Stimulated activated CD4-positive, alpha-beta T cell treated with anti-CD3 and anti-CD28 coated beads, Interleukin-2, amount 100 ng/mL, for 48 hours (primary cell): ENCODE data around the gene DIRAS1.
"Not testable (repeated sequence)": the region's sequence is repeated elsewhere in the genome, so short reads cannot be mapped to it uniquely, and the experiment has no call there.

ENCODE experiments used
- DNase-seq, 2 donors: peaks; one replicate each; pipeline ENCODE4 v3.0.0-alpha.2; 2020

DIRAS1 gene

DNA sequence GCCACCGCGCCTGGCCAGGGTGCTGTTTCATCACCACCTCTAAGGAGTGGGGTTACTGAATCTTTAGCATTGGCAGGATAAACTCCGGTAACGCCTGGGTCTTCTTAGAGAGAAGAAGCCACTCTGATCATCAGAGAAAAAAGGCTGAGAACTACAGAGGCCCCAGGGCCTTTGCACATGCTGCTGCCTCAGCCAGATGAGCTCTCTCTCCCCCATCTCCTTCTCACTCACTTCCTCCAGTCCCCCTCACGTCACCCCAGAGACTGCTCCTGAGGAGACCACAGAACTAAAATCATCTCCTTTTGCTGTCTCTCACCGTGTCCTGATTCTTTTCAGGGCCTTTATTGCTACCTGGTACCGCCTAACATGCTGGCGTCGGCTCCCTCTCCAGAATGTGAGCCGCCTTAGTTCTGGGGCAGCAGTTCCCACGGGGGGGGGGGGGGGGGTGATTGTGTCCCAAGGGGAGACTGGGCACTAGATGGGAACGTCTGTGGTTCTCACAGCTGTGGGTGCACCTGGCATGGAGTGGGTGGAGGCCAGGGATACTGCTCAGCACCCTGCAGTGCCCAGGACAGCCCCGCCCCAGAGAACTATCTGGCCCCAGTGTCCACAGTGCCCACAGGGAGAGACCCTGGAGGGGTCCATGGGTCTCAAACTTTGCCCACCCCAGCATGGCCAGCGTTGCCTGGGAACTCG lies 5.1 kb upstream of the DIRAS1 start:
- no peak for DNase-seq

DNA sequence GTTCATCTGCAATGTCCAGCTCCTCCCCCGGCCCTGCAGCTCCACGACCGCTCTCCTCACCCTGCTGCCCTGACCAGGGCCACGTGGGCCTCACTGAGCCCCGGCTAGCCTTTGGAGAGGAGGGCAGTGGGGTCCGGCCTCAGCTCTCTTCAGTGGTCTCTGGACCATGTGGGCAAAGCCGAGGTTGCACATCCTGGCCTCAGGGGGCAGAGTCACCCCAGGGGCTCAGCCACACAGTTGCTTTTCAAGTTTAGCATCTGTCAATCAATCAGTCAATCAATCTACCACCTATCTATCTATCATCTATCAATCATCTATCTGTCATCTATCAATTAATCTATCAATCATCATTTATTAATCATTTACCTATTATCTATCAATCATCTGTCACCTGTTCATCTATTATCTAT lies 3.0 kb upstream of the DIRAS1 start:
- DNase-seq = no peak

DNA sequence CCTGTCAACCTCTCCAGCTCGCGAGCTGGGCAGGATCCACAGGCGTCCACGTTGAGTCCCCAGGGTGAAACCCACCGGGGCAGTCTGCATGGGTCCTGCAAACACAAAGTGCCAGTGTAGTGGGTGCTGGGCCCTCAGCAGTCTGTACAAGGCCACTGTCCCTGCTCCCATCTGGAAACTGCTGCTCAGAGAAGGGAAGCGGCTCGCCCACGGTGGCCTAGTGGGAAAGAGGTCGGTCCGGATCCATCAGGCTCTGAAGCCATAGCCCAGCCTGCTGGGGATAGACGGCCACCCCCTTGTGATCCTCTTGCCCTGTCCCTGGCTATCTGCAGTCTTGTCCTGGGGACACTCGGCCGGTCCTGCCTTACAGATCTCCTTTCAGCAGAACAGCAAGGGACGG lies 2.6 kb upstream of the DIRAS1 start:
- DNase-seq = no peak

DNA sequence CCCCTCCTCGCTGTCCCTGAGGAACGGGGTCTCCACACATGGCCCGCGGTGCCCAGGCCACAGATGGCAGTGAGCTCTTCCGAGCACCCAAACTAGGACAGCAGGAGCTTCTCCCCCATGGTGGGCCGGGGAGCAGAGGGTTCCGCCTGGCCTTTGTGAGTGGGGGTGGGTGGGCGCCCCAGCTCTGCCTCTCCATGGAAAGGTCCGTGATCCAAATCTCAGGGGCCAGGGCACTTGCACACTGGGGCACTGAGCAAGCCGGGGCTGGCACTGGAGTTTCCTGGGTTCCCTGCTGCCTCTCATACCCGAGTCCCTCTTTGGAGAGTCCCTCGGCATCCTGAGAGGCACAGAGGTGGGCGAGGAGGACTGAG lies 2.2 kb upstream of the DIRAS1 start:
- DNase-seq = no peak

DNA sequence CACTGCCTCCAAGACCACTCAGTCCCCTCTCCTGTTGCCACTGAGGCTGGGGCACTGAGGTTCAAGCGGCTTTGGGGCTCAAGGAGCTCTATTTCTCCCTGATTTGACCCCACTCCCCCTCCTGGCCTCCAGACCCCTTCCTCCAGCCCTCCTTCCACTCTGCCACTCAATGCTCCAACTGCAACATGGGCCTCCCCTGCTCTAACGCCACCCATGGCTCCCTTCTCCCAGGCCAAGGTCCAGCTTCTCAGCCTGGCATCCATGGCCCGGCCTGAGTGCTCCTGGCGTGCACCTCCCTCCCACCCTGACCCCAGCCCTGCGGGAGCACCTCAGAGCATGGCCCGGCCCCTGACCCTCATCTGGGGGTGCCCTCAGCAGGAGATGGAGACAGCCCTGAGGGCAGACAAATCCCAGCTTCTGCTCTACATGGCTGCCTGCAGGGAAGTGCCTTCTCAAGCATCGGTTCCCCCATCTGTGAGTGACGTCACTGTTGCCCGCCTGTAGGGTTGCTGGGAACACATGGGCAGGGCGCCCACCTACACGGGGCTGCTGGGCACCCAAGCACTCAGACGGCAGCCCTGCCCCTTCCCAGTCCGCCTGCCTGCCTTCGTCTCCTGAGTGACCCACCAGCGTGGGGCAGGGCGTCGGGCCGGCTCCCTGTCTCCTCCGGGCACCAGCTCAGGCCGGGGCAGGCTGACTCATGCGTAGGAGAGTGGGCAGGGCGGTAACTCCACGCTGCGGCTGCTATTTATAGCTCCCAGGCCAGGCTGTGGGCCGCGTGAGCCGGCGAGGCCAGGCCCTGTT lies 1.6 kb upstream of the DIRAS1 start:
- no peak for DNase-seq

DNA sequence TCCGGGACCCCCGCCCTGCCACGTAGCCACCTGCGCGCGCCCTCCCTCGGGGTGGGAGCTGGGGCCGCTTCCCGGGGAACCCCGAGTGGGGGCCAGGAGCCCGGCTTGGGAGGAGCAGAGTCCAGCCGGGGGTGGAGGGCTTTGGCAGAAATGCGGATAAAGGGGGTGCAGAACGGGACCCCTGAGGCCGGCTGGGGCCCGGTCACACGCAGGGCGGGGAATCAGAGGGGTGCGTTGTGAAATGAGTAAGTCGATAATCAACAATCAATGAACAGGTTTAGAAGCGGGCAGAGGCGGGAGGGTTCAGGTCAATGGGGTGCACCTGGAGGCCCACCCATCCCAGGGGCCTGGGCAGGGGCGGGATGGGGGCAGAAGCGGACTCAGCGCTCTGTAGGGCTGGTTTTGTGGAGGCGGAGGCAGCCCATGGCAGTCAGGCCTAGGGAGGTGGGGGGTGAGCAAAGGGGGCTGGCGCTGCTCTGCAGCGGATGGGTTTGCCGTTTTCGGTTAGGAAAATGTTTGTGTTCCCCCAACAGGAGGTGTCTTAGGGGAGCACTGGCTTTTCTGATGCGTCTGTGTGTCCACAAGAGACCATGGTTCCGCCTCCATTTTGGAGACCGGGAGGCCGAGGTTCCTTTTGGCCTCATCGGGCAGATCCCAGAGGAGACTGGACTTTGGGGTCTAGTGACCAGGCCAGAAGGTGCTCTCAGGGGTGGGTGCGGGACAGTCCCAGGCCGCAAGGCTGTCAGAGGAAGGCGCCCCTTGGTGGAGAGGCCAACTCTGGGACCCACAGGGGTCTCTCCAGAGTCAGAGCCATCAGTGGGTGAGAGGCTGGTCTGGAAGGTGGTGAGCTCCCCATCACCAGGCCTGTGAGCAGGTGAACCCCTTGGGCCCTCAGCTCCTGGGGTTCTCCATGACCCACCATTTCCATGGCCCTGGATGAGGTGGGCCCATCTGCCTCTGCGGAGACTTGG lies 683 bp upstream of the DIRAS1 start:
- DNase-seq = no peak

DNA sequence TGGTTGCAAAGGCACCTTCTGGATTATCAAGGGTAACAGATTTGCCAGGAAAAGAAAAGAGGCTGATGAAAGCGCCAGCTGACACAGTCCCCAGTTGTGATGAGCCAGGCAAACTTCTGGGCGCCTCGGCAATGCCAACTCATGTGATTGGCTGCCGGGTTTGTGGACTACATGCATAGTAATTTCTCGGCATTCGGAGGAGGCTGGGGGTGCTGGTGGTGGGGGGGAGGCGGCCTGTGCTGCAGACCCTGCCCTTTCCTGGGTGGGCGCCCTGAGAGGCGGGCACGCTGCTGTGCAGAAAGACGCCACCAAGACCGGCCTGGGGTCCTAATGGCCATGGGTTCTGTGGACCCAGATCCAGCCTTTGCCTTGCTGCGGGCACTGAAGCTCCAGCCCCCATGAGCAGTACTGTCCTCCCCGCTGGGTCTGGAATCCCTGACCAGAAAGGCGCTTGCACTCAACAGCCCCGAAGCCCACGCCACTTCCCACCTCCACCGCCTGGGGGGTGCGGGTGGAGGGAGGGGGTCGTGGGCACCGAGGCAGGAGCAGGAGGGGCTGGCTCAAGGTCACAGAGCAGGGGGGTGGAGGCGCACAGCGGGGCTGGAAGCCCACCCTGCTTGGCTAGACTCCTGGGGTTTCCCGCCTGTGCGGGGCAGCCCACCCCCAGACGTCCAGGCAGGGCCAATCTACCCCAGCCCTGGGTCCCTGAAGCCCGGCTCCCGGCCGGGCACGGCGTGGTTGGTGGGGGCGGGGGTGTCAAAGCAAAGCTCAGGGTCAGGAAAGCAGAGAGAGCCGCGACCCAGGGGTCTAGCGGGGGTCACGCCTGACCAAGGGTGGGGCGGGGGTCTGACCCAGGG lies 1.0 kb downstream of the DIRAS1 start:
- no peak for DNase-seq

DNA sequence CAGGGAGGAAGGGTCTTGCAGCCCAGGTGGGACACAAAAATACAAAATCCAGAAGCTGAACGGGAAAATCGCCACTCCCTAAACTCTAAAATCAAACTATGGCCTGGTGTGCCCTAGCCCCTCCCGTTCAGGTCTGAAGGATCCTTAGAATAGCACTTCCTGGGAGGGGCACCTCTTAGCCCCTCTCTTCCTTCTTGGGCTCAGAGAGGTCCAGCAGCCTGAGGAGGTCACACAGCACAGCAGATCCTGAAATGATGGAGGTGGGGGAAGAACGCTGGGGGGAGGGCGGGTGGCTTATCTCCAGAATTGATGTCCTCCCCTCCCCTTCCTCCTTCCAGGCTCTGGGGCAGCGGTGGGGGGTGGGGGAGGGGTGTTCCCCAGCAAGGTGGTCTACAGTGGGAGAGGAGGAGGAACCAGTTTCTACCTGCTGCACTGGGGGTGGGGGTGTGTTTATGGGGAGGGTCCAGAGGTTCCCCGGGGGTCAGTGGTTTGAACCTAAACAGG lies 1.9 kb downstream of the DIRAS1 start:
- DNase-seq = no peak

DNA sequence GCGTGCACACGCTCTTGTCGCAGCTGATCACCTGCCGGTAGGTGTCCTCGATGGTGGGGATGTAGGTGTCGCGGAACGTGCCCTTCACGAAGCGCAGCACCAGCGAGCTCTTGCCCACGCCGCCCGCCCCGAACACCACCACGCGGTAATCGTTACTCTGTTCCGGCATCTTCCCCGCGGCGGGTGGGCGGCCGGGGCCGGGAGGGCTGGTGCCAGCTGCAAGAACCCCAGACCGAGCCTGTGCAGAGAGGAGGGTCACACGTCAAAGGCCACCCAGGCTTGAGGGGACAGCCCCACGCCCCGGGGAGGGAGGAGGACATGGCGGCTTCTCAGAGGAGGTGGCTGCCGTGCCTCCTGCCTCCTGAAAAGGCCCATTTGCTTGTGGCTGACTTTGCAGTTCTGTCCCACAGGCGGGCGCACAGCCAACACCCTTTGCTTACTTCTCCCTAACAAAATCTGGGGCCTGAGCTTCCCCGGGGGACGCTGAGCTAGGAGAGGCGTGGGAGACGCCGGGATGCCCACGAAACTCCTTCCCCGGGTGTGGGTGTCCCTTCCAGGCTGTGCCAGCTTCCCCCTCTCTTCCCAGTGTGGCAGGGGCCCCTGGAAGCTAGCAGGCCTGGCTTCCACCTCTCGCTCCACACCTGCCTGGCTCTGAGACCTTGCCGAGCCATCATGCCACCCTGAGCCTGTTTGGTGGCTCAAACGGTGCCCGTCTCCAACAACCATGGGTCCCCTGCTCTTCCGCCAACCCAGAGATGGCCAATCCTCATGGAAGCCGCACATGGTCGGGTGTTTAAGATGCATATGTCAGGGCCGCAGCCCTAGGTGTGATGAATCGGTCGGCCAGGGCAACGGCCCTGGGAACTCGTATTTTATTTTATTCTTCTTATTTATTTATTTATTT lies 3.3 kb downstream of the DIRAS1 start:
- DNase-seq = no peak

DNA sequence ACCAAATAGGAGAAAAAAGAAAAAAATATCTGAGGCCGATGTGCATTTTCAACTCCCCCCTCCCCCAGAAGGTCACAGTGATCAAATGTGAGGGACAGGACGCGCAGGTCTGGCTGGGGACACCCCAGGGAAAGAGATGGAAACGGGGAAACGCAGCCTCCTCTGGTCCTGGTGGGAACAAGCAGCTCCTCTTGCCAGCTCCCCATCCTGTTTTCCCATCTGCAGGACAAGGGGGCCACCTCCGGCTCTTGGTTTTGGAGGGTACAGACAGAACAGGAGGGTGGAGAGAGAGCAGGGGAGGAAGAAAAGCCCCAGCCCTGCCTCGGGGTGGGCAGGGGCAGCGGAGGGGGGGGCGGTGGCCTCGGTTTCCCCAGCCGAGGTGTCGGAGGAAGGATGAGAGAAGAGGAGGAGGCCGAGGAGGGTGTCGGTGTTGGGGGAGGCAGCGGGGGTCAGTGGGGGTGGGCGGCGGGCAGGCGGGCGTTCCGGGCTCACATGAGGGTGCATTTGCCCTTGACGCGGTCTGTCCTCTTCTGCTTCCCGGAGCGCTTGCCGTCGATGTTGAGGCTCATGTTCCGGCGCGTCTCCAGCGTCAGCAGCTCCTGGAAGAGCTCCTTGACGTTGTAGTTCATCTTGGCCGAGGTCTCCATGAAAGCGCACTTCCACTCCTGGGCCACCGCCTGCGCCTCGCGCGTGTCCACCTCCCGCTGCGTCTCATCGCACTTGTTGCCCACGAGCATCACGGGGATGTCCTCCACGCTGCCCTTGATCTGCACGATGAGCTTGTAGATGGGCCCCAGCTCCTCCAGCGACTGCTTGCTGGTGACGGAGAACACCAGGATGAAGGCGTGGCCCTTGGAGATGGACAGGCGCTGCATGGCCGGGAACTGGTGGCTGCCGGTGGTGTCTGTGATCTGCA lies 4.2 kb downstream of the DIRAS1 start:
- no peak for DNase-seq

DNA sequence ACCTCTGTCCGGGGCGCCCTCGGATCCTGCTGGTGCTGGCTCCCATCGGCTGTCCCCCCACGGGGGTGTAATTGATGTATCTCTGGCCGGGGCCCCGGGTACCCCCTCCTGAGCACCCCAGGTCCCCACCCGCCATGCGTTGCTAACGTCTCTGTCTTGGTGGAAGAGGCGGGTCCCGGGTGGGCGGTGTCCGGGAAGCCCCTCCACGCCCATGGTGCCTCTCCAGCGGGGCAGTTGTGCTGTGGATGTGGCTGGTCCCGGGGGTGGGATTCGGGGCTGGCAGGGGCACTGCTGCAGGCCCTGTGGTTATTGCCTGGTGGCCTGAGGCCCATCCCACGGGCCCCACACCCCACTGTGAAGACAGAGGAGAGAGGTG lies 4.9 kb downstream of the DIRAS1 start:
- no peak for DNase-seq

DNA sequence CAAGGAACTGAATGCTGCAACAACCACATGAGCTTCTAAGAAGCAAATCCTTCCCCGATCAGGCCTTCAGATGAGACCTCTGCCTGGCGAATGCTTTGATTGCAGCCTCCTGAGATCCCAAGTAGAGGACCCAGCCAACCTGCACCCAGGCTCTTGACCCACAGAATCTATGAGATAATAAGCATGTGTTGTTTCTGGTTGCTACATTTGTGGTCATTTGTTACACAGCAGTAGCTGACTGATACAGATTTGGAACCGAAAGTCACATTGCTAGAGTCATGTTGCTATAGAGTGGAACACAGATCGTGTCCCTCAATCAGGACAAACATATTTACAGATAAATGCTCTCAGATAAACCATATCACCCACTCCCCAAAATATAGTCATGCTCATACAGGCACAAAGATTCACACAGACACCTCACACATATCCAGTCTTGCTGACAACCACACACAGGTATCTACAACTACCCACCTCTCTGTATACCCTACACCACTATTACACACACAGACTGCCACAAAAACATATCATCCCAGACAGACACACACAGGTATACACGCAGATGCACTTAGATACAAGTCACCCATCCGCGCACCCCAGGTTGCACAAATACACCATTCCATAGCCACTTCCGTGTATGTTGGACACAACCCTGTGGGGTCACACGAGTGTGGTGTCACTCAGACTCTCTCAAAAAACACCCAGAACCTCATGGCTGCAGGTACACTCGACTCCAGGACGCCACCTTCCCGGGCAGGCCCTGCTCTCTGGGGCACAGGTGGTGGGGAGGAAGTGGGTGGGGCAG lies 5.5 kb downstream of the DIRAS1 start:
- DNase-seq = no peak

DNA sequence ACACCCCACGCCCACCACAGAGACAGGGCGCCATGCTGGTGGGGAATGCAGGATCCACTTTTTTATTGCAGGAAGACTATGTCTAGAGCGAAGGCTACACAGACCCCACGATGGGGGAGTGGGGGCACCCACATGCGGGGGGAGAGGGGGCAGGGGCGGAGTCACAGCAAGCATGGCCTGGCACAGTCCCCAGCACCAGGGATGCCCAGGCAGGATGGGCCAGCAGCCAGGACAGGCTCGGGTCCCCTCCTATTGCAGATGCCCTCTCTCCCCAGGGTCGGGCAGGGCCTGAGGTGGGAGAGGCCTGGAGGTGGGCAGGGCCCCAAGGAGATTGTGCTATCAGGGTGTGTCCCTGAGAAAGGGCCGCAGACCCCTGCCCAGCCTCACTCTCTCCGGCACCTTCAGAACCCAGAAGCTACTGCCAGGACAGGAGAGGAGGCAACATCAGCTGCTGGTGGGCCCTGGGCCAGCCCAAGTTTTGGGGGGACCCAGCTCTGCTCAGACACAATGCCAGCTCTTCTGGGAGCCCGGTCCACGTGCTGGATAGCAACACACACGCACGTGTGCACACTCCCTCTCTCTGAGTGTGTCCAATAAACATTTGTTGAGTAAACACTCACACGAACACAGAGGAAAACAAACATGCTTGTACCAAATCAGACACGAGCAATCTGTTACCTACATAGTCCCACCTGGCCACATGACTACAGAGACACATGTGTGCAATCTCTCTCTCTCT lies 6.5 kb downstream of the DIRAS1 start:
- DNase-seq = no peak

DNA sequence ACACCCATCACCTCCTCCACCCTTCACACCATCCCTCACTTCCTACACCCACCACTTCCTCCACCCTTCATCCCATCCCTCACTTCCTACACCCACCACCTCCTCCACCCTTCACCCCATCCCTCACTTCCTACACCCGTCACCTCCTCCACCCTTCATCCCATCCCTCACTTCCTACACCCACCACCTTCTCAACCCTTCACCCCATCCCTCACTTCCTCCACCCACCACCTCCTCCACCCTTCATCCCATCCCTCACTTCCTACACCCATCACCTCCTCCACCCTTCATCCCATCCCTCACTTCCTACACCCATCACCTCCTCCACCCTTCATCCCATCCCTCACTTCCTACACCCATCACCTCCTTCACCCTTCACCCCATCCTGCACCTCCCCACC lies 7.1 kb downstream of the DIRAS1 start:
- not testable (repeated sequence) for DNase-seq

DNA sequence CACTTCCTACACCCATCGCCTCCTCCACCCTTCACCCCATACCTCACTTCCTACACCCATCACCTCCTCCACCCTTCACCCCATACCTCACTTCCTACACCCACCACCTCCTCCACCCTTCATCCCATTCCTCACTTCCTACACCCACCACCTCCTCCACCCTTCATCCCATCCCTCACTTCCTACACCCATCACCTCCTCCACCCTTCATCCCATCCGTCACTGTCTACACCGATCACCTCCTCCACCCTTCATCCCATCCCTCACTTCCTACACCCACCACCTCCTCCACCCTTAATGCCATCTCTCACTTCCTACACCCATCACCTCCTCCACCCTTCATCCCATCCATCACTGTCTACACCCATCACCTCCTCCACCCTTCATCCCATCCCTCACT lies 8.0 kb downstream of the DIRAS1 start:
- DNase-seq = not testable (repeated sequence)

DNA sequence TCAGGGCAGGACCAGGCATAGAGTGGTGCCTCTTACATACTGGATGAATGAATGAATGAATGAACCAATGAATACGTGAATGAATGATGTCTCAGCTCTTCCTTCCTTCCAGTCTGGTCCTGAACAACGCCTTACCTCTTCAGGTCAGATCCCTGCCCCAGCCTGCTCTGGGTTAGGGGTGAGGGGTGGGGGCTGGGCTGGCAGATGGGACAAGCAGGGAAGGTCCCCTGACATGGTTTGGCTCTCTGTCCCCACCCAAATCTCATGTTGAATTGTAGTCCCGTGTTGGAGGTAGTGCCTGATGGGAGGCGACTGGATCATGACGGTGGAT lies 9.3 kb downstream of the DIRAS1 start:
- no peak for DNase-seq

DNA sequence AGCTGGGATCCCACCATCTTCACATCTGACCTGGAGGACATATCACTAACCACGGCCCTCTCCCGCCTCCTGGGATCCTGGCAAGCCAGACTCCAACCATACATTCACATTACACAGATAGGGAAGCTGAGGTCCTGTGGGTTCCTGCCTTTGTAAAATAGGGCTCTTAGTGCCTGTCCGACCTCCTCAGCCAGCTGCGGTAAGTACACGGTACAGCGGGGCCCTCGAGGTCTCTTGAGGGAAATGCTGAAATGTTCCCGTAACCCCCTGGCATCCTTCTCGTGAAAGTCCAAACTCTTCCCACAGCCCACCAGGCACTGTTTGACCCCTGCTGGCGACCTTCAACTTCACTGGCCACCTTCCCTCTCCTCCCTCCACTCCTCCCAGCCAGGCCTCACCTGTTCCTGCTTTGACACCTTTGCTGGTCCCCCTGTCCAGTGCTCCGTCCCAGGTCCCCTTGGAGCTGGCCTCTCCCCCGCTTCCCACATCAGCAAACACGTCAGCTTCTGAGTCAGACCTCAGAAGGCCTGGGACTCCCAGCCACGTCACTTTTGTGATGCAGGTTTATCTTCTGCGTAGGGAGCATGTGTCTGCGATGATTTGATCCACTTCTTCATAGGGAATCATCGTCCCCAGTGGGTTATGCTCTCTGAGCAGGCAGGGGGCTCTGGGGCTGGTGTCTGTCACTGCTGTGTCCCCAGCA lies 9.8 kb downstream of the DIRAS1 start:
- DNase-seq = no peak

DNA sequence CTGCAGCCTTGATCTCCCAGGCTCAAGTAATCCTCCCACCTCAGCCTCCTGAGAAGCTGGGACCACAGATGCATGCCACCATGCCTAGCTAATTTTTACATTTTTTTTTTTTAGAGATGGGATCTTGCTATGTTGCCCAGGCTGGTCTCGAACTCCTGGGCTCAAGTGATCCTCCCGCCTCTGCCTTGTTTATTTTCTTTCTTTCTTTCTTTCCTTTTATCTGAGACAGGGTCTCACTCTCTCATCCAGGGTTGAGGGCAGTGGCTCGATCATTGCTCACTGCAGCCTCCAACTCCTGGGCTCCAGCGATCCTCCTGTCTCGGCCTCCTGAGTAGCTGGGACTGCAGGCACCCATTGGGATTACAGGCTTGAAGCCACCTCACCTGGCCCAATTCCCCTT lies 14.9 kb downstream of the DIRAS1 start:
- DNase-seq = no peak
